K562 (cell line): ENCODE data around the gene DXO. TPM values are rescaled to one million over a fixed set of nuclear protein-coding genes. Genes with fewer than 3 reads are reported as not detected.

ENCODE experiments used
- BACH1 ChIP-seq: fragments of 200-800 bp; sonication (Bioruptor generic); IDR thresholded peaks from 2 replicates; pipeline ENCODE4 v1.6.1; 2016; ENCODE audit warnings: missing genetic modification characterization, missing compliant biosample characterization
- BRD4 ChIP-seq: fragments of 200-600 bp; sonication (generic); IDR thresholded peaks from 2 replicates; pipeline ENCODE4 v1.6.1; 2017; ENCODE audit warnings: inconsistent platforms
- CBX5 ChIP-seq: IDR thresholded peaks from 2 replicates; pipeline ENCODE4 v1.6.1; 2014; ENCODE audit warnings: low read depth, borderline replicate concordance
- DPF2 ChIP-seq: fragments of 450-650 bp; IDR thresholded peaks from 2 replicates; pipeline ENCODE4 v1.6.1; 2016
- KDM4B ChIP-seq, 2 experiments: fragments of 450-650 bp in 1 of 2; sonication (generic) in 1 of 2; IDR thresholded peaks; 2 replicates each; pipeline ENCODE4 v1.6.1; 2016 to 2017; ENCODE audit warnings: borderline replicate concordance in 2 of 2, antibody characterized with exemption in 1 of 2, low read depth in 1 of 2, mild to moderate bottlenecking in 1 of 2
- MEF2D ChIP-seq: conservative IDR thresholded peaks from 2 replicates; pipeline ENCODE4 v1.6.1; 2016; ENCODE audit warnings: low read depth, missing genetic modification characterization, missing compliant biosample characterization
- NFYB ChIP-seq: IDR thresholded peaks from 2 replicates; pipeline ENCODE4 v1.6.1; 2011; ENCODE audit warnings: mild to moderate bottlenecking, moderate library complexity; ENCODE audit not compliant: insufficient read length; ENCODE audit errors: extremely low read depth
- PHB ChIP-seq: fragments of 250-450 bp; sonication (Bioruptor Pico); IDR thresholded peaks from 2 replicates; pipeline ENCODE4 v1.5.0; 2021
- RBM15 ChIP-seq: fragments of 200-400 bp; formaldehyde crosslinking; IDR thresholded peaks from 2 replicates; pipeline ENCODE4 v1.6.1; 2018; ENCODE audit warnings: mild to moderate bottlenecking, low read length, moderate library complexity; ENCODE audit not compliant: insufficient read depth
- SMAD3 ChIP-seq: fragments of 450-650 bp; formaldehyde crosslinking; conservative IDR thresholded peaks from 2 replicates; pipeline ENCODE4 v1.4.0; 2020; ENCODE audit warnings: mild to moderate bottlenecking
- SMARCC2 ChIP-seq: fragments of 450-650 bp; IDR thresholded peaks from 2 replicates; pipeline ENCODE4 v1.6.1; 2017; ENCODE audit warnings: antibody characterized with exemption, moderate library complexity, mild to moderate bottlenecking, low read depth
- XRCC3 ChIP-seq: fragments of 450-650 bp; IDR thresholded peaks from 2 replicates; pipeline ENCODE4 v1.6.1; 2017; ENCODE audit warnings: mild to moderate bottlenecking, moderate library complexity
- ZBED1 ChIP-seq: IDR thresholded peaks from 2 replicates; pipeline ENCODE4 v1.6.1; 2014
- ZNF584 ChIP-seq: fragments of 200-800 bp; sonication (Bioruptor generic); IDR thresholded peaks from 2 replicates; pipeline ENCODE4 v1.6.1; 2016; ENCODE audit warnings: low read depth, mild to moderate bottlenecking, missing genetic modification characterization, missing compliant biosample characterization
- polyA plus RNA-seq, 8 experiments: library from polyadenylated mRNA; depleted of rRNA in 4 of 8; stranded (reverse) in 5 of 8; unstranded in 3 of 8; fragments of >200 nt; fragmentation: Nextera tagmentation in 2 of 8; fragmentation: Illumina TruSeq in 1 of 8; extraction: Ambion mirVana in 2 of 8; extraction: Trizol in 1 of 8; gene quantifications; 2 replicates each; pipeline versions ENCODE4 v1.2.1 to v1.2.3, GENCODE V29; 2011 to 2014; ENCODE audit warnings: inconsistent platforms in 1 of 8, missing spikeins in 1 of 8
- total RNA-seq, 7 experiments: library from RNA; depleted of rRNA in 6 of 7; stranded (reverse); fragments of >200 nt in 6 of 7; fragmentation: Illumina TruSeq in 2 of 7; extraction: Trizol in 2 of 7; gene quantifications; 2 replicates each; pipeline versions ENCODE4 v1.2.1 to v1.2.3, GENCODE V29; 2011 to 2021; ENCODE audit warnings: low replicate concordance in 1 of 7
- TF ChIP-seq, protein P1 (sequence below): sonication (generic); formaldehyde crosslinking; IDR thresholded peaks from 2 replicates; pipeline ENCODE4 v1.8.0; 2022; ENCODE audit warnings: mild to moderate bottlenecking, missing genetic modification reagents, borderline replicate concordance
- TF ChIP-seq, protein P2 (sequence below): sonication (generic); formaldehyde crosslinking; IDR thresholded peaks from 2 replicates; pipeline ENCODE4 v1.8.0; 2022; ENCODE audit warnings: mild to moderate bottlenecking, missing genetic modification reagents
- TF ChIP-seq, protein P3 (sequence below): fragments of 250-450 bp; sonication (Bioruptor Pico); IDR thresholded peaks from 2 replicates; pipeline ENCODE4 v1.5.0; 2020; ENCODE audit warnings: mild to moderate bottlenecking
- TF ChIP-seq, protein P4 (sequence below): fragments of 450-650 bp; conservative IDR thresholded peaks from 2 replicates; pipeline ENCODE4 v1.6.1; 2016; ENCODE audit warnings: missing genetic modification characterization, low read depth, mild to moderate bottlenecking, missing compliant biosample characterization, moderate library complexity
- TF ChIP-seq, protein P5 (sequence below): sonication (generic); formaldehyde crosslinking; IDR thresholded peaks from 2 replicates; pipeline ENCODE4 v1.8.1; 2022; ENCODE audit warnings: missing genetic modification reagents
- TF ChIP-seq, protein P6 (sequence below): IDR thresholded peaks from 2 replicates; pipeline ENCODE4 v1.6.1; 2011; ENCODE audit not compliant: insufficient read length; ENCODE audit errors: extremely low read depth

Gene DXO
- total and polyA plus RNA-seq, 9 of the 15 experiments (the other 6 are each of a cell fraction or from before 2014, with no cell fraction given): 6.4 to 35.1 (median 19.4) TPM

DNA sequence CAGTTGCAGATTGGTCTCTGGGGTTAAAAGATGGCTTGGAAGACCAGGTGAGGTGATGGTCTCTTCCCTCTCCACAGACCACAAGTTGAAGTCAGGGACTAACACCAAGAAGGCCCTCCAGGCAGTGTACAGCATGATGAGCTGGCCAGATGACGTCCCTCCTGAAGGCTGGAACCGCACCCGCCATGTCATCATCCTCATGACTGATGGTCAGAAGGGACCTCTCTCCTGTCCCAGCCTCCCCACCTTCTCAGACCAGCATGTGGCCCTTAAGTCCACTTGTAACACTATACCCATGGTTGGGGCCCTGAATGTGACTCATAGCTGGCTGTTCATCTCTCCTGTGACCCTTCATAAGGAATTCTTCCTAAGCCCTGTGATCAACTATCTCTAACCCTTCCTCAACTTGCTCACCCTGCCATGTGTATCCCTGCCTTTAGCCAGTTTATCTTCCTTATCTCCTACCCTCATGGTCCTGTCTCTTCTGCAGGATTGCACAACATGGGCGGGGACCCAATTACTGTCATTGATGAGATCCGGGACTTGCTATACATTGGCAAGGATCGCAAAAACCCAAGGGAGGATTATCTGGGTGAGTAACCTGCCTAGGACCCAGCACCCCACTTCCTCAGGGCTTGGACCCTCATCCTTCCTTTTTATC is 23.1 kb downstream of the DXO start (continued):
- TF ChIP-seq, protein P1, sequence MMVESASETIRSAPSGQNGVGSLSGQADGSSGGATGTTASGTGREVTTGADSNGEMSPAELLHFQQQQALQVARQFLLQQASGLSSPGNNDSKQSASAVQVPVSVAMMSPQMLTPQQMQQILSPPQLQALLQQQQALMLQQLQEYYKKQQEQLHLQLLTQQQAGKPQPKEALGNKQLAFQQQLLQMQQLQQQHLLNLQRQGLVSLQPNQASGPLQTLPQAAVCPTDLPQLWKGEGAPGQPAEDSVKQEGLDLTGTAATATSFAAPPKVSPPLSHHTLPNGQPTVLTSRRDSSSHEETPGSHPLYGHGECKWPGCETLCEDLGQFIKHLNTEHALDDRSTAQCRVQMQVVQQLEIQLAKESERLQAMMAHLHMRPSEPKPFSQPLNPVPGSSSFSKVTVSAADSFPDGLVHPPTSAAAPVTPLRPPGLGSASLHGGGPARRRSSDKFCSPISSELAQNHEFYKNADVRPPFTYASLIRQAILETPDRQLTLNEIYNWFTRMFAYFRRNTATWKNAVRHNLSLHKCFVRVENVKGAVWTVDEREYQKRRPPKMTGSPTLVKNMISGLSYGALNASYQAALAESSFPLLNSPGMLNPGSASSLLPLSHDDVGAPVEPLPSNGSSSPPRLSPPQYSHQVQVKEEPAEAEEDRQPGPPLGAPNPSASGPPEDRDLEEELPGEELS (CRISPR knock-in tag): no peak
- TF ChIP-seq SMARCC2: peak; percentile 61
- no peak for TF ChIP-seq CBX5
- TF ChIP-seq PHB (CRISPR knock-in tag): no peak
- TF ChIP-seq, protein P2, sequence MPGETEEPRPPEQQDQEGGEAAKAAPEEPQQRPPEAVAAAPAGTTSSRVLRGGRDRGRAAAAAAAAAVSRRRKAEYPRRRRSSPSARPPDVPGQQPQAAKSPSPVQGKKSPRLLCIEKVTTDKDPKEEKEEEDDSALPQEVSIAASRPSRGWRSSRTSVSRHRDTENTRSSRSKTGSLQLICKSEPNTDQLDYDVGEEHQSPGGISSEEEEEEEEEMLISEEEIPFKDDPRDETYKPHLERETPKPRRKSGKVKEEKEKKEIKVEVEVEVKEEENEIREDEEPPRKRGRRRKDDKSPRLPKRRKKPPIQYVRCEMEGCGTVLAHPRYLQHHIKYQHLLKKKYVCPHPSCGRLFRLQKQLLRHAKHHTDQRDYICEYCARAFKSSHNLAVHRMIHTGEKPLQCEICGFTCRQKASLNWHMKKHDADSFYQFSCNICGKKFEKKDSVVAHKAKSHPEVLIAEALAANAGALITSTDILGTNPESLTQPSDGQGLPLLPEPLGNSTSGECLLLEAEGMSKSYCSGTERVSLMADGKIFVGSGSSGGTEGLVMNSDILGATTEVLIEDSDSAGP: 0 out of 2 replicates have a peak, but pooled peaks have one; percentile 26
- TF ChIP-seq, protein P3, sequence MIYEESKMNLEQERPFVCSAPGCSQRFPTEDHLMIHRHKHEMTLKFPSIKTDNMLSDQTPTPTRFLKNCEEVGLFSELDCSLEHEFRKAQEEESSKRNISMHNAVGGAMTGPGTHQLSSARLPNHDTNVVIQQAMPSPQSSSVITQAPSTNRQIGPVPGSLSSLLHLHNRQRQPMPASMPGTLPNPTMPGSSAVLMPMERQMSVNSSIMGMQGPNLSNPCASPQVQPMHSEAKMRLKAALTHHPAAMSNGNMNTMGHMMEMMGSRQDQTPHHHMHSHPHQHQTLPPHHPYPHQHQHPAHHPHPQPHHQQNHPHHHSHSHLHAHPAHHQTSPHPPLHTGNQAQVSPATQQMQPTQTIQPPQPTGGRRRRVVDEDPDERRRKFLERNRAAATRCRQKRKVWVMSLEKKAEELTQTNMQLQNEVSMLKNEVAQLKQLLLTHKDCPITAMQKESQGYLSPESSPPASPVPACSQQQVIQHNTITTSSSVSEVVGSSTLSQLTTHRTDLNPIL (CRISPR knock-in tag): no peak
- TF ChIP-seq, protein P4, sequence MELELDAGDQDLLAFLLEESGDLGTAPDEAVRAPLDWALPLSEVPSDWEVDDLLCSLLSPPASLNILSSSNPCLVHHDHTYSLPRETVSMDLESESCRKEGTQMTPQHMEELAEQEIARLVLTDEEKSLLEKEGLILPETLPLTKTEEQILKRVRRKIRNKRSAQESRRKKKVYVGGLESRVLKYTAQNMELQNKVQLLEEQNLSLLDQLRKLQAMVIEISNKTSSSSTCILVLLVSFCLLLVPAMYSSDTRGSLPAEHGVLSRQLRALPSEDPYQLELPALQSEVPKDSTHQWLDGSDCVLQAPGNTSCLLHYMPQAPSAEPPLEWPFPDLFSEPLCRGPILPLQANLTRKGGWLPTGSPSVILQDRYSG (tag): 0 out of 2 replicates have a peak, but pooled peaks have one; percentile 15
- TF ChIP-seq SMAD3: 0 out of 2 replicates have a peak, but pooled peaks have one; percentile 47
- TF ChIP-seq, protein P5, sequence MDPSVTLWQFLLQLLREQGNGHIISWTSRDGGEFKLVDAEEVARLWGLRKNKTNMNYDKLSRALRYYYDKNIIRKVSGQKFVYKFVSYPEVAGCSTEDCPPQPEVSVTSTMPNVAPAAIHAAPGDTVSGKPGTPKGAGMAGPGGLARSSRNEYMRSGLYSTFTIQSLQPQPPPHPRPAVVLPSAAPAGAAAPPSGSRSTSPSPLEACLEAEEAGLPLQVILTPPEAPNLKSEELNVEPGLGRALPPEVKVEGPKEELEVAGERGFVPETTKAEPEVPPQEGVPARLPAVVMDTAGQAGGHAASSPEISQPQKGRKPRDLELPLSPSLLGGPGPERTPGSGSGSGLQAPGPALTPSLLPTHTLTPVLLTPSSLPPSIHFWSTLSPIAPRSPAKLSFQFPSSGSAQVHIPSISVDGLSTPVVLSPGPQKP (CRISPR knock-in tag): no peak
- no peak for TF ChIP-seq BRD4
- TF ChIP-seq NFYB: no peak
- peak; percentile 25; the same call in 1 of the 2 replicates for TF ChIP-seq ZNF584 (CRISPR knock-in tag)
- TF ChIP-seq BACH1 (tag): 0 out of 2 replicates have a peak, but pooled peaks have one; percentile 67
- no peak for TF ChIP-seq XRCC3
- no peak for TF ChIP-seq ZBED1
- no peak for TF ChIP-seq RBM15
- TF ChIP-seq, protein P6, sequence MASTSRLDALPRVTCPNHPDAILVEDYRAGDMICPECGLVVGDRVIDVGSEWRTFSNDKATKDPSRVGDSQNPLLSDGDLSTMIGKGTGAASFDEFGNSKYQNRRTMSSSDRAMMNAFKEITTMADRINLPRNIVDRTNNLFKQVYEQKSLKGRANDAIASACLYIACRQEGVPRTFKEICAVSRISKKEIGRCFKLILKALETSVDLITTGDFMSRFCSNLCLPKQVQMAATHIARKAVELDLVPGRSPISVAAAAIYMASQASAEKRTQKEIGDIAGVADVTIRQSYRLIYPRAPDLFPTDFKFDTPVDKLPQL: no peak
- peak; percentile 39; the same call in 1 of the 2 replicates for TF ChIP-seq MEF2D (tag)
- peak; percentile 91 for TF ChIP-seq DPF2
- TF ChIP-seq KDM4B (IDR thresholded peaks at IDR 0.05; ENCODE audit: borderline replicate concordance in 2 of 2, low read depth in 1 of 2): no peak
